OCI-LY7 (cell line): ENCODE results near the gene MLLT10. TPM values are rescaled to one million over a fixed set of nuclear protein-coding genes. Genes with fewer than 3 reads are reported as not detected.

Experiments
- BruUV-seq: library from RNA; stranded (reverse); fragments of 400-500 nt; replicated peaks from 2 replicates; lab custom pipeline; 2021; lab: Mats Ljungman, UMichigan
- CTCF ChIA-PET: fragments of 300-600 bp; sonication (Branson Sonifier 250); formaldehyde crosslinking; loops from one replicate; lab custom pipeline; 2022; ENCODE audit warnings: antibody characterized with exemption; ENCODE audit not compliant: unreplicated experiment; lab: Charles Lee
- POLR2A ChIA-PET: fragments of 300-600 bp; sonication (Branson Sonifier 250); formaldehyde crosslinking; loops from one replicate; lab custom pipeline; 2022; ENCODE audit warnings: antibody characterized with exemption; lab: Charles Lee
- DNase-seq: peaks from one replicate; pipeline ENCODE4 v3.0.0-alpha.2; 2015; ENCODE audit warnings: low spot score
- H2AFZ ChIP-seq: fragments of 200-600 bp; sonication (generic), shearing (Covaris generic); 2 replicates; pipeline ENCODE4 v1.6.1; 2014; ENCODE audit warnings: mild to moderate bottlenecking, antibody characterized with exemption, low read length, moderate library complexity
- H3K27ac ChIP-seq: fragments of 200-600 bp; sonication (generic); 2 replicates; pipeline ENCODE4 v1.5.1; 2014; ENCODE audit warnings: mixed run types, low read depth, mild to moderate bottlenecking, moderate library complexity, low read length, inconsistent platforms; ENCODE audit not compliant: poor library complexity, severe bottlenecking
- H3K36me3 ChIP-seq: fragments of 200-600 bp; sonication (generic); 2 replicates; pipeline ENCODE4 v1.6.1; 2014; ENCODE audit warnings: mild to moderate bottlenecking, antibody characterized with exemption, low read length, moderate library complexity, mixed read lengths; ENCODE audit not compliant: insufficient read depth
- H3K4me1 ChIP-seq: fragments of 200-600 bp; sonication (generic); 2 replicates; pipeline ENCODE4 v1.5.1; 2014; ENCODE audit warnings: mild to moderate bottlenecking, low read length; ENCODE audit not compliant: insufficient read depth, poor library complexity, severe bottlenecking
- H3K4me2 ChIP-seq: fragments of 200-600 bp; sonication (generic); 2 replicates; pipeline ENCODE4 v1.6.1; 2014; ENCODE audit warnings: mild to moderate bottlenecking, low read length
- H3K4me3 ChIP-seq: fragments of 200-600 bp; sonication (generic); 2 replicates; pipeline ENCODE4 v1.5.1; 2014; ENCODE audit warnings: mild to moderate bottlenecking, low read depth, low read length; ENCODE audit not compliant: poor library complexity, severe bottlenecking
- H3K79me2 ChIP-seq: fragments of 200-600 bp; sonication (generic); 2 replicates; pipeline ENCODE4 v1.6.1; 2016; ENCODE audit warnings: low read depth, mild to moderate bottlenecking, low read length, moderate library complexity, mixed read lengths; ENCODE audit not compliant: insufficient read depth
- H3K9me2 ChIP-seq: fragments of 200-600 bp; sonication (generic); 2 replicates; pipeline ENCODE4 v1.6.1; 2016; ENCODE audit warnings: mild to moderate bottlenecking, low read length, mixed read lengths; ENCODE audit not compliant: insufficient read depth
- H3K9me3 ChIP-seq: fragments of 200-600 bp; sonication (generic); 2 replicates; pipeline ENCODE4 v1.6.1; 2014; ENCODE audit warnings: mild to moderate bottlenecking, mixed run types, low read length, mixed read lengths
- H4K20me1 ChIP-seq: fragments of 200-600 bp; sonication (generic); 2 replicates; pipeline ENCODE4 v1.6.1; 2014; ENCODE audit warnings: mild to moderate bottlenecking, antibody characterized with exemption, low read length, moderate library complexity, mixed read lengths; ENCODE audit not compliant: insufficient read depth
- CTCF ChIP-seq: fragments of 200-600 bp; sonication (generic); conservative IDR thresholded peaks from 2 replicates; pipeline ENCODE4 v1.5.1; 2014; ENCODE audit warnings: mild to moderate bottlenecking, antibody characterized with exemption, low read length, moderate library complexity, mixed read lengths
- EZH2phosphoT487 ChIP-seq: fragments of 200-600 bp; sonication (generic); IDR thresholded peaks from 2 replicates; pipeline ENCODE4 v1.6.1; 2018; ENCODE audit warnings: low read depth, borderline replicate concordance, mild to moderate bottlenecking, mixed run types, antibody characterized with exemption, low read length, moderate library complexity, mixed read lengths
- intact Hi-C: fragments of 100-400 bp; cut with micrococcal nuclease; formaldehyde crosslinking; loops from one replicate; pipeline ENCODE4 v1.10.0; 2022; ENCODE audit not compliant: unreplicated experiment
- total RNA-seq, 2 experiments: library from RNA; depleted of rRNA in 1 of 2; stranded (reverse); fragments of >200 nt in 1 of 2; shearing (Covaris generic) in 1 of 2; gene quantifications; 2 replicates each; pipeline ENCODE4 v1.2.3, GENCODE V29; 2014 to 2022

MLLT10 gene
- total RNA-seq, 2 experiments from 2014 or later = 68.4 to 74.0 TPM

GRCh38 chr10:21700474-21700873 lies 166.4 kb downstream of the MLLT10 start:
- Histone ChIP-seq H3K79me2 (peaks cover 48% of the 10 kb centered on the region), H3K9me2 (no peaks in the 10 kb centered on the region), H2AFZ (no peak overlapping the region), H3K4me2 (no peak overlapping the region), H4K20me1 (0 out of 2 replicates have a peak, but pooled peaks cover 3% of the 10 kb centered on the region), H3K36me3 (peaks cover 54% of the 10 kb centered on the region), H3K4me1 (peaks cover 23% of the 10 kb centered on the region), H3K9me3 (peaks cover 22% of the 10 kb centered on the region), H3K27ac (no peak overlapping the region), H3K4me3 (no peak overlapping the region)
- TF ChIP-seq EZH2phosphoT487 = no peak
- TF ChIP-seq CTCF = no peak
- DNase-seq = peak; percentile 46
- intact Hi-C loops = no loop called here
- ChIA-PET POLR2A (no interaction called here), CTCF (no interaction called here)
- no TSS peak for BruUV-seq

GRCh38 chr10:21702633-21703111 lies 168.6 kb downstream of the MLLT10 start:
- intact Hi-C loops = no loop called here
- Histone ChIP-seq H3K4me2 (peak overlapping the region; percentile 58), H3K4me3 (peak overlapping the region; percentile 35), H4K20me1 (0 out of 2 replicates have a peak, but pooled peaks cover 3% of the 10 kb centered on the region), H3K36me3 (peaks cover 45% of the 10 kb centered on the region), H2AFZ (no peak overlapping the region), H3K27ac (peak overlapping the region; percentile 41), H3K79me2 (peaks cover 48% of the 10 kb centered on the region), H3K9me2 (no peaks in the 10 kb centered on the region), H3K4me1 (peaks cover 23% of the 10 kb centered on the region), H3K9me3 (peaks cover 22% of the 10 kb centered on the region)
- TF ChIP-seq CTCF = no peak
- TF ChIP-seq EZH2phosphoT487 = no peak
- BruUV-seq = no TSS peak
- ChIA-PET POLR2A (no interaction called here), CTCF (no interaction called here)
- DNase-seq = peak; percentile 44

- Histone ChIP-seq H3K27ac (no peak overlapping the region), H3K4me1 (peaks cover 23% of the 10 kb centered on the region), H3K4me3 (no peak overlapping the region), H2AFZ (no peak overlapping the region), H3K9me3 (peaks cover 10% of the 10 kb centered on the region), H3K36me3 (peaks cover 39% of the 10 kb centered on the region), H3K79me2 (peaks cover 37% of the 10 kb centered on the region; the same call in 1 of the 2 replicates), H3K9me2 (no peaks in the 10 kb centered on the region), H4K20me1 (peaks cover 13% of the 10 kb centered on the region; the same call in 1 of the 2 replicates), H3K4me2 (no peak overlapping the region)
- TF ChIP-seq EZH2phosphoT487 = no peak
- no TSS peak for BruUV-seq
- intact Hi-C loops = no loop called here
- DNase-seq = no peak
- POLR2A ChIA-PET = no interaction called here
- CTCF ChIA-PET = no interaction called here
These were observed 171.3 kb downstream of the MLLT10 start for GRCh38 chr10:21705142-21705827.
